HG02852 (cell line): Measurements from ENCODE around the gene COL21A1.
"Not testable (repeated sequence)": the region's sequence is repeated elsewhere in the genome, so short reads cannot be mapped to it uniquely, and the experiment has no call there.

Experiments
- ATAC-seq: cut with Tn5 transposase; IDR thresholded peaks from one replicate; pipeline ENCODE4 v1.9.1; 2021; ENCODE audit warnings: mild to moderate bottlenecking, moderate library complexity; ENCODE audit not compliant: unreplicated experiment

The COL21A1 gene

DNA sequence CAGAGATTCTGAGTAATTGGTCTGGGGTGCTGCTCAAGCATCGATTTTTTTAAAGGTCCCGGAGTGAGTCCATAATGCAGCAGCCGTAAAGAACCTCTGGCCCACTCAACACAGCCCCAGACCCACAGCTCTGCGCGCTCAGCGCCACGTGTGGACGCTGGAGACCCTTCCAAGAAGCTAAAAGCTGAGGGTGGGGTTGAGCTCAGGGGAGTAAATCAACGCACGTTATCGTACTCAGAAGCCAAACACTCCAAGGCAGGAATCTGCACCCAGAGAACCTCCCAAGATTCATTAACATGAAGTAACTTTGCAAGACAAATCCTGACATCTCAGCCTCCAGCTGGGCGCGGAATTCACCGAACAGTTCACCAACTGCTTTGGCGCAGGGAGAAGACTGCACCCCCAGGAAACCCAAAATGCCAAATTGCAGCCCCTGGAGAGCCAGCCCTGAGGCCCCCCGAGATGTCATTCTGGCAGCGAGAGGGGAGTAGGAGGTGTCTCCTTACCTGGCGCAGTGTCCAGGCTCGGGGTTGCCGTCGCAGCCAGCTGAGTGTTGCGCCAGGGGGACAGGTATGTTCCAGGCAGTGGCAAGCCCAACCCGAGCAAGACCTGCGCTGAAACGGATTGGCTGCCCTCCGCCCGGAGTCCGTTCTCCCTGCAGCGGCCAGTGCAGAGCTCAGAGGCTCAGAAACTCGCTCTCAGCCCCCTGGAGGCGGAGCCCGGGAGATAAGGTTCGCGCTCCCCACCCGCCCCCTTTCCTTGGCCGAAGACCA lies at the start of gene COL21A1:
Gene COL21A1, minus strand, starts transcription at position 700 of the 773 bp plus-strand sequence. CDS start 64,962 bp downstream, outside the sequence.
- no peak for ATAC-seq

- ATAC-seq: no peak
These were observed 46.4 kb upstream of the COL21A1 start for GRCh38 chr6:56293781-56294180.

- ATAC-seq: no peak
These were observed 45.3 kb upstream of the COL21A1 start for GRCh38 chr6:56292505-56293181.

- no peak for ATAC-seq
These were observed 44.0 kb upstream of the COL21A1 start for GRCh38 chr6:56291302-56291917.

DNA sequence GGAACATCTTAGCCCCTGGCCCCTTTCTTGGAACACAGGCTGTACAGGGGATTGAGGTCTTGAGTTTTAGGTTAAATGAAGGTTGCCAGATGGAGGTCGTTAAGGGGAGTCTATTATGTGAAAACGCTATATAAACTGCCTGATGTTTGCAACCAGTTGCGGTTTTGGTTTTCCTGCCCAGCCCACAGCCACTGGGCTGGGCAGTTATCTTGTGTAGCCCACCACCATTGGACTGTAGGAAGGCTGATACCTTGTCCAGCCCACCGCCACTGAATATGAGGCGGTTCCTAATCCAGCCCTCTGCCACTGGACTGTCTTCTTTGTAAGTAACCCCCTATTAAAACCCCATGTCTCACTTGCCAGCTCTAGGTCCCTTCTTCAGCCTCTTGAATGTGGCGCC lies 42.3 kb upstream of the COL21A1 start:
- no peak for ATAC-seq

DNA sequence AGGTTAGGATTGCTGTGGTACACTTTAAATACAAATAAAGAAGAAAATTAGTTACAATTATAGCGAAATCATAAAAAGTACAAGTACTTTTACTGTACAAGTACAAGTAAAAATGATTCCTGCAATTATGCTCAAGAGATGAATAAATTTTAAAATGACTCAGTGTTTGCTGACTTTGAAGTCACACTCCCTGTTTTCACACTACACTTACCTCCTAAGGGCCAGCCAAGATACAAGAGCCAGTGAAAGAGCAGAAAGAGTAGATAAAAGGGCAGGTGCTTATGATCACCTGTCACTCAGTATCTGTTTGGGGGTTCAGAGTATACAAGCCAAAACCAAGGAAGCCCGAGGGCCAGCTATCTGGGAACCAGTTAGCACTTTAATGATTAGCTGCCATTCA lies 41.0 kb upstream of the COL21A1 start:
- no peak for ATAC-seq

DNA sequence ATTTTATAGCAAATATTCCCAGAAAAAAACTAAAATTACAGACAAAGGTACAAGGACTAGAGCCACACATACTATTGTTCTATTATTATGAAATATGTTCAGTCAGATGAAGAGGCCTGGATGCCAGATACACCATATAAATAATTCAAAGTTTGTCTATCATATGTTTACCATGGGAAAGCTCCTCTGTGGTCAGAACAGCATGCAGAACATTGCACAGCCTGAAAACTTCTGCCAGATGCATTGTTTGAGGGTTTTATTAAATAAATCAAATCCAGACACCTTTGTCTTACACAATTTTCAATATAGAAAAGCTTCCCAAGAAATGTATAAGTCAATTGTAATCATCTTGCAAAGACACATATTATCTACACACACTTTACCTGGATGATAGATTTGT lies 35.0 kb upstream of the COL21A1 start:
- ATAC-seq: no peak

DNA sequence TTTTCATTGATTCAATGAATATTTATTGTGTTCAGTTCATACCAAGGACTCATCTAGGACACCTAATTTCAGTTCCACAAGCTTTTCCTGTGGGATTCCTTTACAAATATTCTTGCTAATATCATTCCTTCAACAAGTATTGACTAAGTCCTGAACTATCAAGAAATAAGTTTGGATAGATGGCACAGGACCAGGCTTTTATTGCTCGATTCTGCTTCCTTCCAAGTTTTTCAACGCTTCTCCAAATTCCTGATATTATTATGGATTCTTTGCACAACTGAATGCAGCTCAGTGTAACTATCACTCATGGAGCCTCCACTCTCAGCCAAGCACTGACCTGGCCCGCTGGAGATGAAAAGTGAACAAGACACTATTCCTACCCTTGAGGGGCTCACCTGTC lies 32.7 kb upstream of the COL21A1 start:
- no peak for ATAC-seq

DNA sequence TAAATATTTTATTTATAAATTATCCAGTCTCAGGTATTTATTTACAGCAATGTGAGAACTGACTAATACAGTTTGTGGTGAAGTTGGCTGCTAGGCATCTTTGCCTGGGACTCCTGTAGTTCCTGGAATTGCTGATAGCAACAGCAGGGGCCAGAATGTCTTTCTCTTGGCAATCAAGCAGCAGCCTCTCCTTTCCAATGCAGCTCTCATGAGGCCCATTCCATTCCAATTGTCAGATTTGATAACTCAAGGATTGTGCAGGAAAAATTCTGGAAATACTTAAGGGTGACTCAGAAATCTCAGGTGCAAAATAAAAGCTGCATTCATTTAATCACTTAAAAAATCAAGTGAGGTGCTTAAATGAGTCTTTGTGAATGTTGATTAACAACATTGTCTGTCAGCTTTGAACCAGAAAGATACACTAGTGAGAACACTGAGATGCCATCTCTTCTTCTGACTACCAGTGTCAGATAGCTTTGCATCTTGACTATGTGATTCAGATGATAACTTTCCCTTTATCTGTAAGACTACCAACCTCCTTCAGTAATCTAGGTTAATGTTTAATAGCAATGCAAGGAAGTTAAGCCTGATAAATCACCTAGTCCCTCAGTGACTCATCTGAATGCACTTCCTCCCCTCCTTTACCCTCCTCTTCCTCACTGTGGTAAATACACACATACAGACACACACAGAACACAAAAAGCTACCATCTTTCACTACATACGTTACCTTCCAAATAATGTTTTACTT lies 32.1 kb upstream of the COL21A1 start:
- ATAC-seq: no peak

- no peak for ATAC-seq
These were observed 30.8 kb upstream of the COL21A1 start for GRCh38 chr6:56278171-56278591.

DNA sequence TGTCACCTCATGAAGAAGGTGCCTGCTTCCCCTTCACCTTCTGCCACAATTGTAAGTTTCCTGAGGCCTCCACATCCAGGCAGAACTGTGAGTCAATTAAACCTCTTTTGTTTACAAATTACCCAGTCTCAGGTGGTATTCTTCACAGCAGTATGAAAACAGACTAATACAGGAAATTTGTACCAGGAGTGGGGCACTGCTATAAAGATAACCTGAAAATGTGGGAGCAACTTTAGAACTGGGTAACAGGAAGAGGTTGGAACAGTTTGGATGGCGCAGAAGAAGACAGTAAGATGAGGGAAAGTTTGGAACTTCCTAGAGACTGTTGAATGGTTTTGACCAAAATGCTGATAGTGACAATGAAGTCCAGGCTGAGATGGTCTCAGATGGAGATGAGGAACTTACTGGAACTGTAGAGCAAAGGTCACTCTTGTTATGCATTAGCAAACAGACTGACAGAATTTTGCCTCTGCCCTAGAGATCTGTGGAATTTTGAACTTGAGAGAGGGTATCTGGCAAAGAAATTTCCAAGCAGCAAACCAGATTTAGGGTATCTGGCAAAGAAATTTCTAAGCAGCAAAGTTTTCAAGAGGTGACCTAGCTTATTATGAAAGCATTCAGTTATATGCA lies 23.5 kb upstream of the COL21A1 start:
- no peak for ATAC-seq

DNA sequence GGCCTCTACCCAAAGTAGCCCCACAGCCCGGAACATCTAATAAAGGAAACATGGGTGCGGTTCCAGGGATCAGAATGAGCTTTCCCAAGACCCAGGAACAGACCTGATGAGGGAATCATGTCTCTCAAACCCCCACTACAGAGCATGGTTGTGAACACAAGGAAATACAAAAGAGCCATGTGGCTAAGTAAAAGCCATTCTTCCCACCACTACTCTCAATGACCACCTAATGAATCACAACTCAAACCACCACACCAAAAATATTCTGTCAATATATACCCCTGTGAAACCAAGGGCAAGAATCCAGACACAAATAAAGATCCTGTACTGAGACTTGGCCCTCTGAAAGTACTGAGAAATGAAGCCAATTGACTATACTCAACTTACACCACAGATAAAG lies 20.9 kb upstream of the COL21A1 start:
- ATAC-seq: no peak

DNA sequence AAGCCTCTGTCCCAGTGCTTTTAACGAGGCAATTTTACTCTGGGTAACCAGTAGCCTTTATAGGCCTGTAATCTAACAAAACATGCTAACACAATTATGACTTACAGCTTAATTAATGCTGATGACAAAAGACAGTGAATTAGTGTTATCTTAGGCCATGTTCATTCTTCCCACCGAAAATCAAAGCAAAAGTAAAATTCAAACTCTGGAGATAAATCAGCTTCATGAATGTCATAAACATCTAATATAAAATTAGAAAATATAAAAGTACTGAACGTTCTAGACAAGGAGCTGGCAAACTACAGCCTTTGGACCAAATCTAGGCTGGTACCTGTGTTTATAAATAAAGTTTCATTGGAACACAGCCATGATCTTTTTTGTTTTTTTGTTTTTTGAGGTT lies 18.6 kb upstream of the COL21A1 start:
- ATAC-seq: no peak

GRCh38 chr6:56263596-56264315 lies 16.4 kb upstream of the COL21A1 start:
- ATAC-seq: no peak

- not testable (repeated sequence) for ATAC-seq
These were observed 13.2 kb upstream of the COL21A1 start for GRCh38 chr6:56260593-56260992.

GRCh38 chr6:56259234-56260077 lies 12.1 kb upstream of the COL21A1 start:
- ATAC-seq: no peak

GRCh38 chr6:56255349-56255748 lies 8.0 kb upstream of the COL21A1 start:
- ATAC-seq: no peak

- ATAC-seq: no peak
These were observed 2.9 kb upstream of the COL21A1 start for GRCh38 chr6:56250266-56250665.

DNA sequence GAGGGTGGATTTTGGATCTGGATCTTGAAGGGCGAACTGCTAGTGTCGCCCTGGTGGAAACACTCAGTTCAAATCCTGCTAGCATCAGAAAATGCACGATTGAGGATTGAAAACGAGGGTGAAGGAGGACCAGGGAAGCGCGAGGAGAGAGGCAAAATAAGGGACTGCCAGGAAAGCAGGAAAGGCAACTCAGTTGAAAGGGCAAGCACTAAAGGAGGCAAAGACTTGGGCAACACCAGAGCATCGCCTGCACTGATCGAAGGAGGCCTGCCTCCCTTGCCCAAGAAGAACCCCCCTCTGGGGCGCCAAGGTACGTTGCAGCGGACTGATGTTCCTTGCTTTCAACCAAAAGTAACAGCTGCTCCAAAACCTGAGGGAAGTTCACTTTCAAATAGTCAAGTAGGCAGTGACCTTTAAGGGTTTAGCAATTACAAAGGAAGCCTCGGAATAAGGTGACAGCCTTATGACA lies 308 bp upstream of the COL21A1 start:
- no peak for ATAC-seq
